Dendritic cell treated with granulocyte-macrophage colony-stimulating factor and Interleukin-4, amounts not matched to agents 40 ng/mL and 50 ng/mL, for 4 days (primary cell): Measurements from ENCODE around the gene SLC7A11.
A peak's percentile ranks its signal among the peaks of the same experiment; 100 is the strongest.

Experiments used
- H3K27ac Mint-ChIP-seq: one replicate; pipeline ENCODE4 v1.8.0; 2022; ENCODE audit warnings: mild to moderate bottlenecking, mixed read lengths
- H3K27me3 Mint-ChIP-seq: one replicate; pipeline ENCODE4 v1.8.0; 2022; ENCODE audit warnings: mild to moderate bottlenecking, mixed read lengths
- H3K36me3 Mint-ChIP-seq: one replicate; pipeline ENCODE4 v1.8.0; 2022; ENCODE audit warnings: low read depth, mixed read lengths
- H3K4me1 Mint-ChIP-seq: one replicate; pipeline ENCODE4 v1.8.0; 2022; ENCODE audit warnings: low read depth, mixed read lengths
- H3K4me3 Mint-ChIP-seq: one replicate; pipeline ENCODE4 v1.8.0; 2022; ENCODE audit warnings: mild to moderate bottlenecking, moderate library complexity, mixed read lengths
- H3K9me3 Mint-ChIP-seq: one replicate; pipeline ENCODE4 v1.8.0; 2022; ENCODE audit warnings: mixed read lengths
- intact Hi-C: fragments of 100-400 bp; cut with micrococcal nuclease; formaldehyde crosslinking; loops from one replicate; pipeline ENCODE4 v1.15.0; 2022

The SLC7A11 gene

GRCh38 chr4:138188406-138189084, 53.6 kb downstream of the SLC7A11 start:
- no peaks in the 10 kb centered on the region for H3K27me3 Mint-ChIP-seq
- peak overlapping the region; percentile 83 for H3K27ac Mint-ChIP-seq
- H3K36me3 Mint-ChIP-seq = peaks cover 19% of the 10 kb centered on the region
- no peaks in the 10 kb centered on the region for H3K9me3 Mint-ChIP-seq
- no peak overlapping the region for H3K4me3 Mint-ChIP-seq
- peaks cover 51% of the 10 kb centered on the region for H3K4me1 Mint-ChIP-seq
- intact Hi-C loops = loop anchor here (5.0 kb wide), 2 partner anchors 119 to 209 kb away; no protein-coding TSS in a partner anchor

- H3K27ac Mint-ChIP-seq = no peak overlapping the region
- H3K9me3 Mint-ChIP-seq = no peaks in the 10 kb centered on the region
- peaks cover 35% of the 10 kb centered on the region for H3K36me3 Mint-ChIP-seq
- H3K4me3 Mint-ChIP-seq = no peak overlapping the region
- H3K27me3 Mint-ChIP-seq = no peaks in the 10 kb centered on the region
- intact Hi-C loops = loop anchor here (5.0 kb wide), 2 partner anchors 121 to 211 kb away; no protein-coding TSS in a partner anchor
- H3K4me1 Mint-ChIP-seq = peaks cover 47% of the 10 kb centered on the region
These were observed 56.1 kb downstream of the SLC7A11 start for GRCh38 chr4:138185859-138186645.

- Mint-ChIP-seq H3K4me1 (peaks cover 39% of the 10 kb centered on the region), H3K9me3 (no peaks in the 10 kb centered on the region), H3K36me3 (peaks cover 45% of the 10 kb centered on the region), H3K4me3 (no peak overlapping the region), H3K27ac (no peak overlapping the region), H3K27me3 (no peaks in the 10 kb centered on the region)
- intact Hi-C loops = loop anchor here (5.0 kb wide), 5 partner anchors 122 to 497 kb away; no protein-coding TSS in a partner anchor
These were observed 57.3 kb downstream of the SLC7A11 start for GRCh38 chr4:138184886-138185285.

- H3K27me3 Mint-ChIP-seq = no peaks in the 10 kb centered on the region
- peak overlapping the region; percentile 33 for H3K27ac Mint-ChIP-seq
- peaks cover 63% of the 10 kb centered on the region for H3K36me3 Mint-ChIP-seq
- H3K9me3 Mint-ChIP-seq = no peaks in the 10 kb centered on the region
- peaks cover 26% of the 10 kb centered on the region for H3K4me1 Mint-ChIP-seq
- intact Hi-C loops = loop anchor here (5.0 kb wide), 3 partner anchors 146 to 499 kb away; no protein-coding TSS in a partner anchor
- H3K4me3 Mint-ChIP-seq = no peak overlapping the region
These were observed 59.2 kb downstream of the SLC7A11 start for GRCh38 chr4:138182838-138183426.

- intact Hi-C loops = loop anchor here (5.0 kb wide), 3 partner anchors 144 to 501 kb away; no protein-coding TSS in a partner anchor
These were observed 60.9 kb downstream of the SLC7A11 start for GRCh38 chr4:138181287-138181686.

GRCh38 chr4:138178566-138178965, 63.6 kb downstream of the SLC7A11 start:
- Mint-ChIP-seq H3K4me1 (peaks cover 15% of the 10 kb centered on the region), H3K27ac (no peak overlapping the region), H3K36me3 (peaks cover 89% of the 10 kb centered on the region), H3K4me3 (no peak overlapping the region), H3K27me3 (no peaks in the 10 kb centered on the region), H3K9me3 (no peaks in the 10 kb centered on the region)
- intact Hi-C loops = no loop called here

More at GRCh38 chr4:138181287-138181686, 60.9 kb downstream of the SLC7A11 start:
- no peak overlapping the region for H3K27ac Mint-ChIP-seq
- no peak overlapping the region for H3K4me3 Mint-ChIP-seq
- no peaks in the 10 kb centered on the region for H3K9me3 Mint-ChIP-seq
- H3K36me3 Mint-ChIP-seq = peaks cover 76% of the 10 kb centered on the region
- peaks cover 24% of the 10 kb centered on the region for H3K4me1 Mint-ChIP-seq
- no peaks in the 10 kb centered on the region for H3K27me3 Mint-ChIP-seq

- peaks cover 94% of the 10 kb centered on the region for H3K36me3 Mint-ChIP-seq
- H3K27me3 Mint-ChIP-seq = no peaks in the 10 kb centered on the region
- H3K4me3 Mint-ChIP-seq = no peak overlapping the region
- H3K4me1 Mint-ChIP-seq = peaks cover 8% of the 10 kb centered on the region
- intact Hi-C loops = no loop called here
- no peaks in the 10 kb centered on the region for H3K9me3 Mint-ChIP-seq
- peak overlapping the region; percentile 4 for H3K27ac Mint-ChIP-seq
These were observed 64.7 kb downstream of the SLC7A11 start for GRCh38 chr4:138177278-138177968.

GRCh38 chr4:138174981-138175794, 67.0 kb downstream of the SLC7A11 start:
- Mint-ChIP-seq H3K27me3 (no peaks in the 10 kb centered on the region), H3K27ac (no peak overlapping the region), H3K9me3 (no peaks in the 10 kb centered on the region), H3K4me1 (peaks cover 8% of the 10 kb centered on the region), H3K4me3 (no peak overlapping the region), H3K36me3 (peaks cover 86% of the 10 kb centered on the region)
- intact Hi-C loops = no loop called here

- no peaks in the 10 kb centered on the region for H3K27me3 Mint-ChIP-seq
- H3K9me3 Mint-ChIP-seq = no peaks in the 10 kb centered on the region
- intact Hi-C loops = no loop called here
- H3K4me3 Mint-ChIP-seq = no peak overlapping the region
- peaks cover 16% of the 10 kb centered on the region for H3K36me3 Mint-ChIP-seq
- no peak overlapping the region for H3K27ac Mint-ChIP-seq
- no peaks in the 10 kb centered on the region for H3K4me1 Mint-ChIP-seq
These were observed 77.9 kb downstream of the SLC7A11 start for GRCh38 chr4:138164208-138164607.

GRCh38 chr4:138163171-138163570, 79.0 kb downstream of the SLC7A11 start:
- Mint-ChIP-seq H3K27ac (peak overlapping the region; percentile 11), H3K4me1 (no peaks in the 10 kb centered on the region), H3K36me3 (peaks cover 18% of the 10 kb centered on the region), H3K9me3 (no peaks in the 10 kb centered on the region), H3K27me3 (no peaks in the 10 kb centered on the region), H3K4me3 (no peak overlapping the region)
- intact Hi-C loops = no loop called here

GRCh38 chr4:138162259-138162658, 79.9 kb downstream of the SLC7A11 start:
- H3K27me3 Mint-ChIP-seq = no peaks in the 10 kb centered on the region
- intact Hi-C loops = no loop called here
- H3K4me1 Mint-ChIP-seq = no peaks in the 10 kb centered on the region
- H3K36me3 Mint-ChIP-seq = peaks cover 18% of the 10 kb centered on the region
- H3K27ac Mint-ChIP-seq = no peak overlapping the region
- H3K9me3 Mint-ChIP-seq = no peaks in the 10 kb centered on the region
- H3K4me3 Mint-ChIP-seq = no peak overlapping the region

- Mint-ChIP-seq H3K9me3 (no peaks in the 10 kb centered on the region), H3K27ac (no peak overlapping the region), H3K4me1 (no peaks in the 10 kb centered on the region), H3K36me3 (peaks cover 18% of the 10 kb centered on the region), H3K4me3 (no peak overlapping the region), H3K27me3 (no peaks in the 10 kb centered on the region)
- intact Hi-C loops = no loop called here
These were observed 80.8 kb downstream of the SLC7A11 start for GRCh38 chr4:138161351-138161750.

- intact Hi-C loops = no loop called here
- Mint-ChIP-seq H3K27me3 (no peaks in the 10 kb centered on the region), H3K36me3 (peaks cover 17% of the 10 kb centered on the region)
These were observed 83.3 kb downstream of the SLC7A11 start for GRCh38 chr4:138158746-138159297.

More at GRCh38 chr4:138158746-138159297, 83.3 kb downstream of the SLC7A11 start:
- Mint-ChIP-seq H3K27ac (no peak overlapping the region), H3K9me3 (no peaks in the 10 kb centered on the region), H3K4me1 (no peaks in the 10 kb centered on the region), H3K4me3 (no peak overlapping the region)
